C4-2B (cell line): ENCODE results near the gene CACNG7.

Source experiments
- H3K27ac ChIP-seq: fragments of 450-650 bp; 2 replicates; pipeline ENCODE4 v1.5.1; 2017
- ZFX ChIP-seq: fragments of 450-650 bp; IDR thresholded peaks from 2 replicates; pipeline ENCODE4 v1.6.1; 2017
- TF ChIP-seq, protein P1 (sequence below): fragments of 450-650 bp; conservative IDR thresholded peaks from 2 replicates; pipeline ENCODE4 v1.5.1; 2017; ENCODE audit warnings: mild to moderate bottlenecking

The CACNG7 gene

DNA sequence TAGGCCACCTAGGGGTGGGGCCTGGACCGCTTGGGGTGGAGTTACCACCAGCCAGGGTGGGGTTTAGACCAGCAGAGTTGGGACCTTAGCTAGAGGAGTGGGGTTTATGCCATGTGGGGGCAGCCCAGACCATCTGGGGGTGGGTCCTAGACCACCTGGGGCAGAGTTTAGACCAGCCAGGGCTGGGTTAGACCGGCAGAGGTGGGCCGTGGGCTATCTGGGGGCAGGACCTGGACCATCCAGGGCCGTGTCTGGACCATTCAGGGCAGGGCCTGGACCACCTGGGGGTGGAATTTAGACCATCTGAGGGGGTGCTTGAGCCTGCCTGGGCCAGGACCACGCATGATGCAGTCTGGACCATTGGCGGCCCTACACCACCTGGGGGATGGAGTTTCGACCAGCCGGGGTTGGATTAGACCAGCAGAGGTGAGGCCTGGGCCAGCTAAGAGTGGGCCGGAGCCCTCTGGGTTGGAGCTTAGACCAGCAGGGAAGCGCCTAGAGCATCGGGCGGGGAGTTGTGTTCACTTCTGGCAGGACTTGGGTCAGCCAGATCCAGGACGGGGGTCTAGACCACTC lies 72.4 kb downstream of the CACNG7 start:
- no peak overlapping the region for H3K27ac ChIP-seq
- TF ChIP-seq, protein P1, sequence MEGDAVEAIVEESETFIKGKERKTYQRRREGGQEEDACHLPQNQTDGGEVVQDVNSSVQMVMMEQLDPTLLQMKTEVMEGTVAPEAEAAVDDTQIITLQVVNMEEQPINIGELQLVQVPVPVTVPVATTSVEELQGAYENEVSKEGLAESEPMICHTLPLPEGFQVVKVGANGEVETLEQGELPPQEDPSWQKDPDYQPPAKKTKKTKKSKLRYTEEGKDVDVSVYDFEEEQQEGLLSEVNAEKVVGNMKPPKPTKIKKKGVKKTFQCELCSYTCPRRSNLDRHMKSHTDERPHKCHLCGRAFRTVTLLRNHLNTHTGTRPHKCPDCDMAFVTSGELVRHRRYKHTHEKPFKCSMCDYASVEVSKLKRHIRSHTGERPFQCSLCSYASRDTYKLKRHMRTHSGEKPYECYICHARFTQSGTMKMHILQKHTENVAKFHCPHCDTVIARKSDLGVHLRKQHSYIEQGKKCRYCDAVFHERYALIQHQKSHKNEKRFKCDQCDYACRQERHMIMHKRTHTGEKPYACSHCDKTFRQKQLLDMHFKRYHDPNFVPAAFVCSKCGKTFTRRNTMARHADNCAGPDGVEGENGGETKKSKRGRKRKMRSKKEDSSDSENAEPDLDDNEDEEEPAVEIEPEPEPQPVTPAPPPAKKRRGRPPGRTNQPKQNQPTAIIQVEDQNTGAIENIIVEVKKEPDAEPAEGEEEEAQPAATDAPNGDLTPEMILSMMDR = no peak
- no peak for TF ChIP-seq ZFX

DNA sequence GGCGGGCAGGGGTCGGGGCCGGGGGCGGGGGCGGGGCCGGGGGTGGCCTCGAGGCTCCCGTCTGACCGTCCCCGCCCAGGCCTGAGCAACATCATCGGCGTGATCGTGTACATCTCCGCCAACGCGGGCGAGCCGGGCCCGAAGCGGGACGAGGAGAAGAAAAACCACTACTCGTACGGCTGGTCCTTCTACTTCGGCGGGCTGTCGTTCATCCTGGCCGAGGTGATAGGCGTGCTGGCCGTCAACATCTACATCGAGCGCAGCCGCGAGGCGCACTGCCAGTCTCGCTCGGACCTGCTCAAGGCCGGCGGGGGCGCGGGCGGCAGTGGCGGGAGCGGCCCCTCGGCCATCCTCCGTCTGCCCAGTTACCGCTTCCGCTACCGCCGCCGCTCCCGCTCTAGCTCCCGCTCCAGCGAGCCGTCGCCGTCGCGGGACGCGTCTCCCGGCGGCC lies 72.9 kb downstream of the CACNG7 start:
- no peak overlapping the region for H3K27ac ChIP-seq
- no peak for TF ChIP-seq ZFX
- TF ChIP-seq, protein P1 = no peak

GRCh38 chr19:53982611-53983010 lies 73.5 kb downstream of the CACNG7 start:
- TF ChIP-seq, protein P1 = no peak
- no peak overlapping the region for H3K27ac ChIP-seq

GRCh38 chr19:53983457-53984289 lies 74.6 kb downstream of the CACNG7 start:
- TF ChIP-seq, protein P1 = no peak
- no peak for TF ChIP-seq ZFX
- no peak overlapping the region for H3K27ac ChIP-seq

DNA sequence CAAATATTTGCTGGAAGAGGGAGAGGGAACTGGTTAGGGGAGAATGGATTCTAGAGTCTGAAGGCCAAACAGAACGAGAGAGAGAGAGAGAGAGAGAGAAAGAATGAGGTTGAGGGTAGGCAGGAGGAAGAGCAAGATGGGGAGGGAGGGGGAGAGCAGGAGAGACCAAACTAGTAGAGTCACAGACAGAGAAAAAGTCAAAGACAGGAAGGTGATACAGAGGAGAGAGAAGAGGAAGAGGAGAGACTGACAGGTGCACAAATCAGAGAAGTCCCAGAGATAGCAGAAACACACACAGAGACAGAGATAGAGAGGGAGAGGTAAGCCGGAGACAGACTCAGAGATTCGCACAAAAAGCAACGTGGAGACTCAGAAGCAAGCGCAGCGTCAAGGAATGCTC lies 76.8 kb downstream of the CACNG7 start:
- no peak overlapping the region for H3K27ac ChIP-seq
- no peak for TF ChIP-seq ZFX
- TF ChIP-seq, protein P1 = no peak

DNA sequence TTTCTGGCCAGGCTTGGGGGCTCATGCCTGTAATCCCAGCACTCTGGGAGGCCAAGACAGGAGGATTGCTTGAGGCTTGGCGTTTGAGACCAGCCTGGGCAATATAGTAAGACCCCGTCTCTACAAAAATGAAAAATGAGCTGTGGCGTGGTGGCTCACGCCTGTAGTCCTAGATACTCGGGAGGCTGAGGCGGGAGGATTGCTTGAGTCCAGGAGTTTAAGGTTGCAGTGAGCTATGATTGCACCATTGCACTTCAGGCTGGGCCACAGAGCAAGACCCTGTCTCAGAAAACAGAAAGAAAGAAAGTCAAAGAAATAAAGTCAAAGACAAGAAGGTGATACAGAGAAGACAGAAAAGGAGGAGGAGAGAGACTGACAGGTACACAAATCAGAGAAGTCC lies 79.9 kb downstream of the CACNG7 start:
- TF ChIP-seq, protein P1 = no peak
- TF ChIP-seq ZFX = no peak
- H3K27ac ChIP-seq = no peak overlapping the region
